Activated CD8-positive, alpha-beta memory T cell treated with anti-CD3 and anti-CD28 coated beads, Interleukin-2, amount 50 U/mL, for 24 hours (primary cell): ENCODE results near the gene DENND1A.

Experiments
- DNase-seq: peaks from one replicate; pipeline ENCODE4 v3.0.0-alpha.2; 2020; ENCODE audit errors: extremely low read depth

The DENND1A gene

DNA sequence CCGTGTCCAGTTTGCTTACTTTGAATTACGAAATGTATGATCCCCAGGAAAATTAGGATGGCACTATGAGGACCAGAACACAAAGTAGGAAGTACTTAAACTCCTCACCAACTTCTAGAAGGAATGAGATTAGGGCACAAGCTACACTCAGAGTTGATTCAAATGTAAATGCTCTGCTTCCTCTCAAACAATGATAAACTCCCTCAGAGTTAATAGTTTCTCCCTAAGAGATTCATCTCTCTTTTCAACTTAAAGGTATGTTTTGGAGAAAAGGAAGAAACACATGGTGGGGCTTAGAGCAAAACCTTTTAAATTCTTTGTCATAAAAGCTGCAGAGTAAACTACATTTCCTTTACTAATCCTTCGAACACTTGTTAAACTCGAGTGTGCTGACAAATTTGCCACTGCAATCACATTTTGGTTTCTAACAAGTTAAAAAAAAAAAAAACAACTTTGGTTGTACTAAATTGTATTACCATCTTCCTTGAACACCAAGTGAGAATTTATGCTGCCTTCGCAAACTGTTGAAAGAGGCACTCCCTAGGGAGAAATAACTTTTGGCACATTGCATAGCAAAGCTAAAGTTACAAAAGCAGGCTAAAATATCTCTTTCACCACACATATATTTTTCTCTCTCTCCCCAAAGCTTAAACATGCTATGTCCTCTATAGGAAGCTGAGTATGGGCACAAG, 66.6 kb downstream of the DENND1A start:
- no peak for DNase-seq

DNA sequence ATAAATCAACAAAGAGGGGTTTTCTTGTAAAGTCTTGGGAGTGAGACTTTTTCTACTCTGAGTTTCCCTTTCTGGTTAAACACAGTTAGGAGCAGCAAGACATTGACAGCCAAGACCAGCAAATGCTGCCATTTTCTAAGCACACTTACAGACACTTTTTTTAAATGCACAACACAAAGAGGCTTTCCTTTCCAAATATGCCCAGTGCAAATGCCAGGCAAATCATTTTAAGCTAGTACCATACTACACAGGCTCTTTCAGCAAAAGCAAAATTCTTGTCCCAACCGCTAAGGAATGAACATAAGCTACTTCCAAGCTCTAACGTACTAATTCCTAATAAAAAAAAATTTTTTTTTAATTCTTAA, 68.2 kb downstream of the DENND1A start:
- no peak for DNase-seq

DNA sequence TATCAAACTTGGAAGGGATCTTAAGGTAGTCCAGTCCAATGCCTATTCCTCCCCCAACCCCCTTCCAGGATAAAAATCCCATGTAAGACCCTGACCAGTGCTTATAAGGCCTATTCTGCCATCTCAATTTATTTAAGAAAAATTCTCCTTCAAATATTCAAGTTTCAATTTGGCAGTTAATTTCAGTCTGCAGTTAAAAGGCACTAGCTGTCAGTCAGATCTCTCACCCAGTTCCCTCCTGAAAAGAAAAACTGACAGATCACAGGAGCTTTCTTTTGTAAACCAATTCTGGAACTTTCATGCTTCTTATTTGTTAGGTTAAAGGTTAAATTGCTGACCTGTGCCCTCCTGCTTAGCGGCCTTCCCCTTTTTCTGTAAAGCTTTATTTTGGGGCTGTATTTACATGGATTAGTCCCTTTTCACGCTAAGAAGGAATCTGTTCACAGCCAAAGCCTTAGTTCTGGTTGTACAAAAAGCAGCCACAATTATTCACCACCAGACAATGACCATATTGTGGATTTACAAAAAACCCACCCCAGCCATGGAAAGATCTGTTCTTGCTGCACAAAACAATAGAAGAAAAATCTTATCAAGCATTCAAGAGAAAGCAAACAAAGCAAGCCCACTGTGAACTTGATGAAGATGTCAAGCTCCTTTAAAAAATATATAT, 68.7 kb downstream of the DENND1A start:
- no peak for DNase-seq

DNA sequence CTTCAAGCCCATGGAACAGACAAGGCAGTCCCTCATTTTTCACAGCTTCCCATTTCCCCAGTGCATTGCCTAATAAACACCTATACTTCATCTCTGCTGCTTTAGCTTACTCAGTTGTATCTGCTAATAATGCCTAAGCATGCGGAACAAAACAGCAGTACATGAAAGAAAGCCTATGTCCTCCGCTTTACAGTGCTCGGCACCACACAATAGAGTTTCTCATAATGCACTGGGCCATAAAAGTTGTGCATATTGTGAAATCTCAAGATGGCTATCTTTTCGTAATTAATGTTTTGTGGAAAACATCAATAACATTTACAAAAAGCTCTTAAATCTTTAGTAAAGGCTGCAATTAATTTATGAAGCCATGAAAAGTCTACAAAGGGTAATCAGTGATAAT, 69.3 kb downstream of the DENND1A start:
- DNase-seq: no peak

DNA sequence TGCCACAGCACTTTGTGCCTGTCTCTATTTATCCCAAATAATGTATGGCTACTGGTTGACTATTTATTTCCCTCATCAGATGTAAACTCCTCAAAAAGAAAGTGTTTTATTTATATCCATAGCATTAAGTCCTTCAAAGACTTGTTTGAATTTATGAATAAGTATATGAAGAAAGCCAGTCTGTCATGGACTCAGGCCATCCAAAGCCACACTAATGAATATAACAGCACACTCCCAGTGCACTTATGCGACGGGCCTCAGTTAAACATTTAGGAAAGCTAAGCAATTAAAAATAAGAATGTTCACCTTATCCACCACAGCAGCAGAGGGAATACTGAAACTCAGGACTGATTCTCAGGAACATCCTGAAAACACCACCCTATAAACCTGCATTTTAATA, 77.5 kb downstream of the DENND1A start:
- DNase-seq: no peak

DNA sequence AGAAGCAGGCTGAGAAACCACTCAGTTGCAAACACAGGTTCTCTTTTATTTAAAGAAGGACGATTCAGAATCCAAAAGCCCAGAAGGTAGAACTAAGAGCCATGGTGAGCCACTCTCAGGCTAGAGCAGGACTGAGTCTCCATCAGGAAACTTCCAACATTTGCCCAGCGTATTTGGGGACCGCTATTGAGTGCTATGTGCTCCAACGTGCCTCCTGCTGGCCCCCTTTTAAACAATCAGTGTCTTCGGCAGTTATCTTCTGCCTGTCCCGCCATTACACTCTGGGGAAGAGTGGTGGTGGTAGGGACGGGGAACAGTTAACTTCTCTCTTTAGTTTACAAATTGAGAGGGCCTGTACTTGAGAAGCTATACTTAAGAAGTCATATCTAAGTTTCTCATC, 78.1 kb downstream of the DENND1A start:
- no peak for DNase-seq

DNA sequence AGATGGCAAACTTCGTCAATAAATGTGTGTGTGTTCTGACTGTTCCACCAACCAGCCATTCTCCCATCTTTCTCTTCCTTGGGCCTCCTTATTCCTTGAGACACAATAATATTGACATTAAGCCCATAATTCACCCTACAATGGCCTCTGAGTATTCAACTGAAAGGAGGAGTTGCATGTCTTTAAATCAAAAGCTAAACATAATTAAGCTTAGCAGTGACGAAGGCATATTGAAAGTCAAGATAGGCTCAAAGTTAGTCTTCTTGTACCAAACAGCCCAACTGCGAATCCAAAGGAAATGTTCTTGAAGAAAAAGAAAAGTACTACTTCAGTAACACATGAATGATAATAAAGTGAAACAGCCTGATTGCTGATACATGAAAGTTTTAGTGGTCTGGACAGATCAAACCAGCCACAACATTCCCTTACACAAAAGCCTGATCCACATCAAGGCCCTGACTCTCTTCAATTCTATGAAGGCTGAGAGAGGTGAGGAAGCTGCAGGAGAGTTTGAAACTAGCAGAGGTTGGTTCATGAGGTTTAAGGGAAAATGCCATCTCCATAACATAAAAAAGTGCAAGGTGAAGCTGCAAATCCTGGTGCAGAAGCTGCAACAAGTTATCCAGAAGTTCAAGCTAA, 81.4 kb downstream of the DENND1A start:
- DNase-seq: no peak

DNA sequence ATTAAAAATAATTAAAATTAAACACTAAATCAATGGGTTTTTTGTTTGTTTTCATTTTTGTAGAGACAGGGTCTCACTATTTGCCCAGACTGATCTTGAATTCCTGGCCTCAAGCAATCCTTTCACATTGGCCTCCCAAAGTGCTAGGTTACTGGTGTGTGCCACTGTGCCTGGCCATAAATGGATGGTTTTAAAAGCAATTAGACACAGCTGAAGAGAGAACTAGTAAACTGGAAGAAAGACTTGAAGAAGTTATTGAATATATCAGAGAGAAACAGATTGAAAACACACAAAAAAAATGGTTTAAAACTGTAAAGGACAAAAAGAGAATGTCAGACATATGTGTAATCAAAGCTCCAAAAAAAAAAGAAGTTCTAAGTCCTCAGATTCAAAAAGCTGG, 83.0 kb downstream of the DENND1A start:
- DNase-seq: no peak

DNA sequence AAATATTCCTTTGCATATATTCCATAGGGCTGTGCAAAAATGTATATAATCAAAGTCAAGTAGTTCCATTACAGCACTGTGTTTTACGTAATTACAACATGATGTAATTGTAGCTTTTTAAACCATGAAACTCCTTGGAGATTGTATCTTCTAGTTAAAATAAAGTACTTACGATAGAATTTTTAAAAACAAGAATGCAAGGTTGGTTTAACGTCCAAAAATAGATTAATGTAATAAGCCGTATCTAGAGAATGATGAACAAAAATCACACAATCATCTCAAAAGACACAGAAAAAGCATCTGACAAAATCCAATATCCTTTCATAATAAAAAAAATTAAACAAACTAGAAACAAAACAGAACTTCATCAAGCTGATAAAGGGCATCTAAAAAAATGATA, 86.2 kb downstream of the DENND1A start:
- no peak for DNase-seq

DNA sequence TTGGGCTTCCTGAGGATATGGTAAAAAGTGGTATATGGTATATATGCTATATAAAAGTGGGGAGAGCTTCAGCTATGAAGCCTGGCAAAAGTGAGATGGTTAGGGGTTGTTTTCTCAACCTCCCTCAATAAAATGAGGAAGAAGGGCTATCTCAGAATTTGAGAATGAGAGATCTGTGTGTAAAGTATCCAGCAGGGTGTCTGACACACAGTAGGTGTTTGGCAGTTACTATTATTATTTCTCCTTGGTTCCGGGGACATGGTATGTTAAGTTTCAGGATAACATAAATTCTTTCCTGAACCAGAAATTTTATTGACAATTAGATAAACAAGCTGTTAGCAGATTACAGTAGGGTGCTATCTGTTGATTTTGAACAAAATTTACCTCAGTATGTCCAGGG, 94.1 kb downstream of the DENND1A start:
- DNase-seq: no peak

DNA sequence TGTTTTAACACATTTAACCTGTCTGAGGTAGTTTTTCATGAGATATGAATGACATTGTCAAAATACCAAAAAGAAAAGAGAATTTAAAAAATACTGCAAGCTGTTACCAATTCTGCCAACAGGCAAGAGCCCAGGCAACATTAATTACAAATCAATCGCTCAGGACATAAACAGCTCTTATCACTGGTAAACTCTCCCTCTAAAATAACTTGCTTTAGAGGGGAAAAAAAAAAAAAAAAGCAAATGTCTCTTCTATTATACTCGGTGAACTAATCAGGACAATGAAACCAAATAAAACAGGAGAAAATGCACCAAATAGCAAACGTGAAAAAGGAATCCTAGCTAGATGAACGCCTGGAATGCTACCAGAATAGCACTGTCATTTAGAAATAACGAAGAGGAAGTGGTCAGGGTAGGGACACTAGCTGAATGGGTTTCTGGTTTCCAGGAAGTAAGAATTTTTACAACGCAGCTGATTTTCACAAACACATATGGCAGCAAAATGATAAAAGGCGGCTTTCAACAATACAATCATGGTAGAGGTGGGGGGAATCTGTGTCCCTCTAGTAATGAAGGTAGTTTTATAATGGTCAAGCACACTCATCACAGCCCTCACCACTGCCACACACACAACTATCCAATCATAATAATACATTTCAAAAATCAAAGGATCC, 94.9 kb downstream of the DENND1A start:
- no peak for DNase-seq

DNA sequence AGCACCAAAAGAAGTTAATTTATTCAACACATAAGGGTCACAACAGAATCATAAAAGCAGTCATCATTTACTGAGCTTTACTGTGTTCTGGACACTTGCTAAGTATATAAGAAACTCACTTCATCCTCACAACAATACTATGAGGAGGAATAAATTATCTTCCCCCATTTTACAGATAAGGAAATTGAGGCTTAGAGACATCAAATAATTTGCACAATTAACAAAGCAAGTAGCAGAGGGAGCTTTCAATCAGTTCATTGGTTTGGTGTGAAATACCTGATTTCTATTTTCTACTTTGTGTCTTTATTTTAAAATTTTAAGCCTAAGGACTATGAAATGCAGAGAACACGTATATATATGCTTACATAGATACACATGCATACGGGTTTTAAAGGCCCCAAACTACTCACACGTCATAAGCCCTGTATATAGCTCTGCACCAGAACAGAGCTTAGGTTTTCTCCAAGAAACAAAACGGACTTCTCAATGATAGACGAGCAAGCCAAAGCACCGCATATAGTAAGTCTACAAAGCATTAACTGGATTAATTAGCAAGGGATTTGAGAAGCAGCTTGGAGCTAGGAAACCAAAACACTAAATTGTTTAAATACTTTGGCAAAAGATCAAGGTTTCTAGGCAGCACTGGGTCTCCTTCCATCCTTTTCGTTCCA, 95.6 kb downstream of the DENND1A start:
- no peak for DNase-seq

DNA sequence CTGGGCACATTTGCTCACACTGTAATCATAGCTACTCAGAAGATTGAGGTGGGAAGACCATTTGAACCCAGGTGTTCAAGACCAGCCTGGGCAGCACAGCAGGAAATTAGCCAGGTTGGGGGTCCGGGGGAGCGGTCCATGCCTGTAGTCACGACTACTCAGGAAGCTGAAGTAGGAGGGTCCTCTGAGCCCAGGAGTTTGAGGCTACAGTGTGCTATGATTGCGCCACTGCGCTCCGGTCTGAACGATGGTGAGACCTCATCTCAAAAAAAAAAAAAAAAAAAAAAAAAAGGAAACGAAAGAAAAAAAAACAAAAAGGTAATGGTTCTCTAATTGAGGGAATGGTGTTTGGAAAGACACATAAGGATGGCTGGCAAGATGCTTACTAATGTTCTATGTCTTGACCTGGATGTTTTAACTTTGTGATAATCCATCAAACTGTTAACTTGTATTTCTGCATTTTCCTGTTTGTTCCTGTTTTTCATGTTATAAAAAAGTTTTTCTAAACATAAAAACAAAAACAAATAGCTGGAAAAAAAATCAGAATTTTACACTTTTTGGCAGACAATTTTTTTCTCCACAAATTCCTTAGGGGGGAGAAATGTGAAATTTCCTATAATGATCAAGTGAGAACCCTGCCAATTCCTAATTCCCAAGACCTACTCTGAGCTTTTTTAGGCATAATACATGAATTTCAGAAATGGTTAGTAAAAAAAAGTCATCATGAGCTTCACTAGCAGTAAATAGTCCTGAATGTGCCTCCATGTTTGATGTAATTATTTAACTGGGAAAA, 96.9 kb downstream of the DENND1A start:
- no peak for DNase-seq

DNA sequence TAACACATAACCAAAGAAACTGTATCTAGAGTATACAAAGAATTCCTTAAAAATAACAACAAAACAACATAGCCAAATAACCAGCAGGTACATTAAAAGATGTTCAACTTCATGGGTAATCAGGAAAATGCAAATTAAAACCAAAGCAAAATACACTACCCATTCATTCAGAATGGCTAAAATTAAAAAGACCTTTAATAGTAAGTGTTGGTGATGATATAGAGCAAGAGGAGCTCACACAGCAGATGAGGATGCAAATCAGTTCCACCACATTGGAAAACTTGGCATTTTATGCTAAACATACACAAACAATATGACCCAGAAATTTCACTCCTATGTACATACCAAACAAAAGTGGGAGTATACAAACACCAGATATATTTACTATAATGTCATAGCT, 97.8 kb downstream of the DENND1A start:
- no peak for DNase-seq

DNA sequence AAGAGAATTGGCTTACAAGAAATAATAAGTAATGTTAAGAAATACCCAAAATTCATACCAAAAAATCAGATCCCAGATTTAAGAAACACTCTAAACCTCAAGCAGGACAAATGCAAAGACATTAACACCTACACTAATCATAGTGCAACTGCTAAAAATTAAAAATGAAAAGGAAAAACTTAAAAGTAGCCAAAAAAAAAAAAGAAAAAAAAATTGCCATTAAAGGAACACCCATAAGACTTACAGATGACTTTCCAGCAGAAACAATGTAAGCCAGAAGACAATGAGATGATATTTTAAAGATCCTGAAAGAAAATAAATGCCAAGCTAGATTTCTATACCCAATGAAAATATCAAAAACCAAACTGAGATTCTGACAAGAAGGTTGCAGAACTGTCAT, 101.5 kb downstream of the DENND1A start:
- DNase-seq: no peak

DNA sequence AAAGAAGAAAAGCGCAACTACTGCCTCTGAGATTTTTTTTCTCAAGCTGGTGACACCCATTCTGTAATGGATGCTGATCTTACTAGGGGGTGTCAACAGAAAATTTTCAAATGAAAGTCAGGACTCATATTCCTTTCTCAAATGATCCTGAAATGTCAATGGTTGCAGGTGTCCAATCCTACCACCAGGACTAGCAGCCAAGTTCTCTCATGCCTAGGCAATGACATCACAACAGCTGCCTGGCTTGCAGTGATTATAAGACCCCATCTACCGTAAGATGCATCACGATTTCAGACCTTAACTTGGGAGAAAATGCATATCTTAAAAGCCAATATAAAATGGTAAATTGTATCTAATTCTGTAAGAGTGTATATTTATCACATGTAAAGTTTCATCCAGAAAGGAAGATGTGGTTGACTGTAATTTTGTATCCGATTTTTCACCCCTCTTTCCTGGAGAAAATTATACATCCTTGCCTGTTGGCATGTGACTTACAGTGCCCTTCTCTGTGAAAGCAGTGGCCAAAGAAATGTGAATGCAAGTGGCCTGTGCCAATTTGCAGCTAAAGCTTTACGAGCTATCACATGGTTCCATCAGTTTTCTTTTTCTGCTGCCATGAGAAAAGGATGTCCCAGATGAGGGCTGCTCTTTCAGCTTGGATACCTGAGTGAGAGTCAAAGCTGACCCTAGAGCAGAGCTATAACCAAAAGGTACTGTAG, 104.4 kb downstream of the DENND1A start:
- no peak for DNase-seq

DNA sequence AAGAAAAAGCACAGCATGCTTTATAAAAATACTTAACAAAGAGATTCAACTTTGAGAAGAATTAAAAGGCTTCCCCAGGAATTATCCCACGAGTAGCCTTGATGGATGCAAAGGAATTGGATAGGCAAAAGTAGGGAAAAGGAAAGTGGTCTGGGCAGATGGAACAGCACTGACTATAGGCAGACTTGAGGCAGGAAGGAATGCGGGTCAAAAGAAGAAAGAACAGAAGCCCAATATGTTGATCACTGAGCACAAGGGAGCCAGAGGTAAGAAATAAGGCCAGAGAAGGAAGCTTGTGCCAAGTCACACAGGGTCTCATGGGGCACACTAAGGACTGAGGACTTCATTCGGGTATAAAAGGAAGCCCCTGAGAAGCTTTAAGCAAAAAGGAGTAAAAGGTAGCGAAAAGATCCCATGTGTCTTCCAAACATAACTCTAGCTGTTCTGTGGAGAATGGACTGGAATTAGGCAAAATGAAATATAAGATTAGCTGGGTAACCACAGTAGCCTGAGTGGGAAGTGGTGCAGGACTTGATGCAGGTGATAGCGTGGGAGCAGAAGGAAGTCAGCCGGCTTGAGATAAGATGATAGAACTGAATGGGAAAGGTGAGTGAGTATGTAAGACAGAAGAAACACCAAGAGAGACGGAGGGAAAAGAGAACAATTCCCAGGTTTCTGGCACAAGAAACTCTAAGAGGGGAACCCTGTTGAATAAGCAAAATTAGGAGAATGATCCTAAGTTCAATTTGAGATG, 106.6 kb downstream of the DENND1A start:
- no peak for DNase-seq

DNA sequence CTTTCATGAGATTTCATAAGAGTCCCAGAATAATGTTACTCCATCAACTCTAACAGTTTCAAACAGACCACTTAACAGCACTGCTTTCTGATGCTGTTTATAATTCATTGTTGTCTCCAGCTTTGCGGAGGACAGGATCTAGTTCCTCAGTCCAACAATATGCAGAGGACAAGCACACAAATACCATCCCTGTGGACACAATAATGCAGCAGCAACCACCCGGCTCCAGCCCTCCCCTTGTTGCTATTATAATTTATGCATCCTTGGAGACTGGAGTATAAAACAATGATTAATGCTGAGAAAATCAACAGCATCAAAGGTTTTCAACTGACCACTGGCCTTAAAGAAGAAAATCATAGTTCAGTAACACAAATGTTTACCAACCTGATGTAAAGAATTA, 108.3 kb downstream of the DENND1A start:
- no peak for DNase-seq

DNA sequence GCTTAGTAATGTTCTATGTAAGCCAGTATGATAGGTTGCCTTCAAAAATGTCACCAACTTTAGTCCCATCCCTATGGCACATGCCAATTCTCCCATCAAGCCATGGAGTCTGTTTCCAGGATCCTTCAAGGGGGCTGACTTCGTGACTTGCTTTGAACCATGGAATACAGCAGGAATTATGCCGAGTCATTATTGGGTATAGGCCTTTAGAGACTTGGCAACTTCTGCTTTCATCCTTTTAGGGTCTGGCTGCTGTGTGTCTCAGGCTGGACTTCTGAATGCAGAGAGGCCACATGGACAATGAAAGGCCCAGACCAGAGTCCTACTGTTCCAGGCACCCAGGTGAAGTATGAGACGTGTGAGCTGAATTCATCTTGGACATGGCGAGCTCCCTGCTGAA, 109.8 kb downstream of the DENND1A start:
- no peak for DNase-seq

DNA sequence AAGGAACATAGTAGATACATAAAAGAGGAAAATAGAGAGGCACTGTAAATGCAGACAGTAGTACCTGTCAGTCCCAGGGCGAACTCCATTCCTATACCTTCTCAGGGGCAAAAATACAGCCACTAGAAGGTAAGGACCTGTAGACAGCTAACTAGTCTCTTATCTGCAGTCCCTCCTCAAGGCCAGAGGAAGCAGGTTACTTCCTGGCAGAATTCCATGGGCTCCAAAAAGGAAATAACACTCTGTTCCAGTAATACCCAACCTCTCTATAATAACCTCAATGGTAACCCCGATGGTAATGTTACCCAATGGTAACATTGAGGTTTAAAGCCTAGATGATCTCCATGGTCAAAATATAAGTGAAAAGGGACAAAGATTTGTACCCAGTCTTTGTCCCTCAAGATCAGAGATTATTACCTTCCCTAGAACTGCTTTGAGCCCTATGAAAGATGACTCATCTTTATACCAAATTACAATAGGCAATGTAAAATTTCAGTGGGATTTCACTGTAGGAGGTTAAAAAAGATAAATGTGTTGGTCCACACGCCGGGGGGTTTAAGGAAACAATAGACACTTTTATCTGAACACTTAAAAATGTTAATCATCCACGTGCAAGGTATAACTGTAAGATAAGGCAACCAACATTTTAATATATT, 113.0 kb downstream of the DENND1A start:
- no peak for DNase-seq
